B cell (primary cell): ENCODE data around the gene DHX30. TPM values are rescaled to one million over a fixed set of nuclear protein-coding genes. Genes with fewer than 3 reads are reported as not detected.
A peak's percentile ranks its signal among the peaks of the same experiment; 100 is the strongest.

ENCODE experiments used
- ATAC-seq: fragments of 200-7000 bp; cut with Tn5 transposase; one replicate; pipeline ENCODE4 v1.10.0; 2021; ENCODE audit warnings: low read depth, mild to moderate bottlenecking, moderate number of reproducible peaks, moderate library complexity
- CTCF ChIA-PET: fragments of 350-600 bp; sonication (Branson Sonifier 250); formaldehyde crosslinking; loops from one replicate; lab custom pipeline; 2021; ENCODE audit warnings: antibody characterized with exemption, inconsistent platforms; lab: Charles Lee
- POLR2A ChIA-PET: fragments of 350-600 bp; sonication (Branson Sonifier 250); formaldehyde crosslinking; loops from one replicate; lab custom pipeline; 2021; ENCODE audit warnings: antibody characterized with exemption; lab: Charles Lee
- DNase-seq: peaks from one replicate; pipeline ENCODE4 v3.0.0; 2013
- H2AFZ ChIP-seq: 2 replicates; pipeline ENCODE4 v1.6.1; 2012; ENCODE audit warnings: mild to moderate bottlenecking, low read depth, low read length; ENCODE audit not compliant: insufficient read depth, poor library complexity, severe bottlenecking
- H3K27ac ChIP-seq, 2 donors: 1 replicate in 1 of 2; 2 replicates in 1 of 2; pipeline ENCODE4 v1.5.1; 2012 to 2013; ENCODE audit warnings: low read length in 2 of 2, mild to moderate bottlenecking in 2 of 2, moderate library complexity in 1 of 2
- H3K27me3 ChIP-seq, 4 experiments: fragments of 200-600 bp in 1 of 4; sonication (generic) in 1 of 4; replicated peaks in 1 of 4; 1 replicate in 2 of 4; 2 replicates in 2 of 4; pipeline versions ENCODE4 v1.6.1 to v1.7.0; 2013 to 2016; ENCODE audit warnings: low read length in 3 of 4, mild to moderate bottlenecking in 2 of 4, mixed read lengths in 1 of 4, moderate library complexity in 1 of 4; ENCODE audit not compliant: insufficient read depth in 4 of 4, control insufficient read depth in 3 of 4; ENCODE audit errors: control extremely low read depth in 1 of 4
- H3K36me3 ChIP-seq, 2 experiments: replicated peaks in 1 of 2; 1 replicate in 1 of 2; 2 replicates in 1 of 2; pipeline versions ENCODE4 v1.6.1 to v1.7.1; 2013; ENCODE audit warnings: low read length in 1 of 2; ENCODE audit not compliant: insufficient read depth in 2 of 2, control insufficient read depth in 1 of 2; ENCODE audit errors: control extremely low read depth in 1 of 2, extremely low read depth in 1 of 2
- H3K4me1 ChIP-seq, 2 donors: fragments of 200-600 bp in 1 of 2; sonication (generic) in 1 of 2; 1 replicate in 1 of 2; 2 replicates in 1 of 2; pipeline versions ENCODE4 v1.5.1 to v1.6.1; 2013 to 2017; ENCODE audit warnings: low read length in 2 of 2; ENCODE audit not compliant: control insufficient read depth in 2 of 2, insufficient read depth in 2 of 2
- H3K4me2 ChIP-seq: replicated peaks from 2 replicates; pipeline ENCODE3; 2012; ENCODE audit warnings: mild to moderate bottlenecking, low read depth, low read length; ENCODE audit not compliant: poor library complexity, severe bottlenecking
- H3K4me3 ChIP-seq, 5 experiments: fragments of 200-600 bp in 1 of 5; sonication (generic) in 1 of 5; 1 replicate in 3 of 5; 2 replicates in 2 of 5; pipeline versions ENCODE4 v1.5.1 to v1.7.0; 2011 to 2016; ENCODE audit warnings: low read length in 4 of 5, mild to moderate bottlenecking in 4 of 5, low read depth in 2 of 5, control low read depth in 1 of 5, moderate library complexity in 1 of 5; ENCODE audit not compliant: insufficient read depth in 1 of 5; ENCODE audit errors: control extremely low read depth in 1 of 5, extremely low read depth in 1 of 5
- H3K79me2 ChIP-seq: fragments of 200-600 bp; sonication (generic); one replicate; pipeline ENCODE4 v1.6.0; 2016; ENCODE audit warnings: low read length; ENCODE audit not compliant: control insufficient read depth, insufficient read depth
- H3K9ac ChIP-seq: fragments of 200-600 bp; sonication (generic); 2 replicates; pipeline ENCODE4 v1.6.1; 2017; ENCODE audit warnings: mild to moderate bottlenecking, low read length, moderate library complexity
- H3K9me3 ChIP-seq, 3 donors: one replicate each; pipeline versions ENCODE4 v1.6.1 to v1.7.1; 2013; ENCODE audit warnings: low read length in 2 of 3; ENCODE audit not compliant: control insufficient read depth in 2 of 3, insufficient read depth in 1 of 3; ENCODE audit errors: control extremely low read depth in 1 of 3
- H4K20me1 ChIP-seq: 2 replicates; pipeline ENCODE4 v1.6.0; 2012; ENCODE audit warnings: mild to moderate bottlenecking, low read length; ENCODE audit not compliant: insufficient read depth, control insufficient read depth, poor library complexity, severe bottlenecking
- H3K27ac Mint-ChIP-seq: one replicate; pipeline ENCODE4 v1.8.0; 2021; ENCODE audit warnings: mixed read lengths
- H3K27me3 Mint-ChIP-seq: one replicate; pipeline ENCODE4 v1.8.0; 2021; ENCODE audit warnings: mixed read lengths
- H3K4me1 Mint-ChIP-seq: one replicate; pipeline ENCODE4 v1.8.0; 2021; ENCODE audit warnings: mixed read lengths
- H3K4me3 Mint-ChIP-seq: one replicate; pipeline ENCODE4 v1.8.0; 2021; ENCODE audit warnings: mixed read lengths
- H3K9me3 Mint-ChIP-seq: one replicate; pipeline ENCODE4 v1.8.0; 2022; ENCODE audit warnings: mixed read lengths; ENCODE audit not compliant: insufficient read depth
- EZH2 ChIP-seq: IDR thresholded peaks from 2 replicates; pipeline ENCODE4 v1.6.1; 2012; ENCODE audit warnings: borderline replicate concordance, low read depth, mild to moderate bottlenecking, moderate library complexity, low read length; ENCODE audit not compliant: insufficient read depth, poor library complexity, severe bottlenecking
- WGBS: methylation state at CpG from one replicate; pipeline ENCODE4 v1.1.5; 2013; ENCODE audit warnings: missing lambda C conversion rate; ENCODE audit not compliant: insufficient coverage; 5-methylcytosine and 5-hydroxymethylcytosine counted together
- intact Hi-C: fragments of 100-400 bp; cut with micrococcal nuclease; formaldehyde crosslinking; loops from one replicate; pipeline ENCODE4 v1.10.0; 2022
- polyA plus RNA-seq: library from polyadenylated mRNA; depleted of rRNA; stranded (reverse); fragments of >200 nt; gene quantifications from 2 replicates; pipeline ENCODE4 v1.2.3, GENCODE V29; 2012
- total RNA-seq, 2 donors: library from RNA; stranded (reverse); fragments of 120-200 nt in 1 of 2; gene quantifications; 1 replicate in 1 of 2; 2 replicates in 1 of 2; pipeline versions ENCODE4 v1.2.3 to v1.2.4, GENCODE V29; 2013 to 2022
- TF ChIP-seq, protein P1 (sequence below): fragments of 200-600 bp; IDR thresholded peaks from one replicate; pipeline ENCODE4 v1.8.0; 2022; ENCODE audit warnings: antibody characterized with exemption, mild to moderate bottlenecking

DHX30 gene
- total and polyA plus RNA-seq, 2 donors (not counting 1 experiment from before 2014, with no cell fraction given): 77.0 to 81.8 TPM

DNA sequence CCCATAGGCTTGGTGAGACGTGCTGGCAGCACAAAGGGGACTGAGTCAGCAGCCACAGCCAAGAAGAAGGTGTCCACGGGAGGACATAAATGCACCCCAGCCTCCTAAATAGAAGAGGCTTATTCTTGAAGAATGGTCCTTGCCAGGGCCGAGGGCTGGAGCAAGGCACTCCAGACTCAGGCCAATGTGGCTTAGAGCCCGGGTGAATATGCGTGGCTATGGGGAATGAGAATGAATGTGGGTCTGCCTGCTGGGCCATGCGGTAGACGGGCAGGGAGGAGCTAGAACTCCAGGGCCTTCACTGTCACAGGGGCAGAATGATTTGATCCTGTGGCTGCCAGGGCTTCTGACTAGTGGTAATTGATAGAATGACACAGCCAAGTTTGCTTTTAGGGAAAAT lies 34.0 kb downstream of the DHX30 start:
- H3K9me3 Mint-ChIP-seq: no peaks in the 10 kb centered on the region
- no peak for TF ChIP-seq EZH2
- TF ChIP-seq, protein P1, sequence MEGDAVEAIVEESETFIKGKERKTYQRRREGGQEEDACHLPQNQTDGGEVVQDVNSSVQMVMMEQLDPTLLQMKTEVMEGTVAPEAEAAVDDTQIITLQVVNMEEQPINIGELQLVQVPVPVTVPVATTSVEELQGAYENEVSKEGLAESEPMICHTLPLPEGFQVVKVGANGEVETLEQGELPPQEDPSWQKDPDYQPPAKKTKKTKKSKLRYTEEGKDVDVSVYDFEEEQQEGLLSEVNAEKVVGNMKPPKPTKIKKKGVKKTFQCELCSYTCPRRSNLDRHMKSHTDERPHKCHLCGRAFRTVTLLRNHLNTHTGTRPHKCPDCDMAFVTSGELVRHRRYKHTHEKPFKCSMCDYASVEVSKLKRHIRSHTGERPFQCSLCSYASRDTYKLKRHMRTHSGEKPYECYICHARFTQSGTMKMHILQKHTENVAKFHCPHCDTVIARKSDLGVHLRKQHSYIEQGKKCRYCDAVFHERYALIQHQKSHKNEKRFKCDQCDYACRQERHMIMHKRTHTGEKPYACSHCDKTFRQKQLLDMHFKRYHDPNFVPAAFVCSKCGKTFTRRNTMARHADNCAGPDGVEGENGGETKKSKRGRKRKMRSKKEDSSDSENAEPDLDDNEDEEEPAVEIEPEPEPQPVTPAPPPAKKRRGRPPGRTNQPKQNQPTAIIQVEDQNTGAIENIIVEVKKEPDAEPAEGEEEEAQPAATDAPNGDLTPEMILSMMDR: no peak
- H3K27ac ChIP-seq: no peak overlapping the region
- peaks cover 13% of the 10 kb centered on the region for H4K20me1 ChIP-seq
- peak overlapping the region; percentile 50 for H3K27ac Mint-ChIP-seq
- no peaks in the 10 kb centered on the region for H3K4me1 ChIP-seq
- no peak overlapping the region for H3K9ac ChIP-seq
- no peak overlapping the region for H3K4me2 ChIP-seq
- peaks cover 13% of the 10 kb centered on the region for H3K79me2 ChIP-seq
- 97% methylated on average over 6 of the region's 7 CpGs for WGBS
- no peaks in the 10 kb centered on the region for H3K9me3 ChIP-seq
- ATAC-seq (no peak), DNase-seq (no peak)
- intact Hi-C loops: loop anchor here (1.0 kb wide), 1 partner anchor 153 kb away; no protein-coding TSS in a partner anchor
- H3K4me3 Mint-ChIP-seq: no peak overlapping the region
- H3K4me1 Mint-ChIP-seq: peaks cover 2% of the 10 kb centered on the region
- no peak overlapping the region for H3K4me3 ChIP-seq
- CTCF ChIA-PET: interaction anchor here (0.6 to 6.4 kb wide), 15 partner anchors 12 to 315 kb away, joined by 3 to 83 read pairs (median 4); no protein-coding TSS in a partner anchor
- H3K27me3 Mint-ChIP-seq: no peaks in the 10 kb centered on the region
- POLR2A ChIA-PET: no interaction called here
- H3K27me3 ChIP-seq: no peaks in the 10 kb centered on the region
- H2AFZ ChIP-seq: no peak overlapping the region
- peaks cover 8 to 74% of the 10 kb centered on the region in 2 experiments for H3K36me3 ChIP-seq

DNA sequence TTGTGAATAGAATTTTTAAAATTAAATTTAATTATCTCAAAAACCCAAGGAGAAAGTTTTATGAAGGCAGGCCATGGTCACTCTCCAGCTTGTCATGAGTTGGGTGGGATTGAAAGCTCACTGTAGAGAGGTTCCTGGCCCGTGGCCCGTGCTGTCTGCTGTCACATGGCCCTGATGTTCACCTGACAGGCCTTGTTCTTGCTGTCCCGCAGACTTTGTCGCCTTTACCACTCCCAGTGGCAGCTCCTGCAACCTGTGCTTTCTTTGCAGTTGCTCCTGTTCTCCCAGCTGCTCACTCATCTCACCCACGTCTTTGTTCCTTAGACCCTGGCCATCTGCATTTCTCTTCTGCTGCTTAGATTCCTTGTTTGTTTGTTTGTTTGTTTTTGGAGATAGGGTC lies 35.6 kb downstream of the DHX30 start:
- no peak overlapping the region for H3K9ac ChIP-seq
- ATAC-seq (no peak), DNase-seq (no peak)
- H3K9me3 ChIP-seq: no peaks in the 10 kb centered on the region
- H3K4me1 ChIP-seq: no peaks in the 10 kb centered on the region
- H2AFZ ChIP-seq: no peak overlapping the region
- WGBS: 100% methylated on average over 4 of the region's 5 CpGs
- no peak overlapping the region for H3K27ac ChIP-seq
- Mint-ChIP-seq H3K4me1 (peaks cover 2% of the 10 kb centered on the region), H3K27me3 (no peaks in the 10 kb centered on the region), H3K4me3 (no peak overlapping the region), H3K27ac (no peak overlapping the region), H3K9me3 (no peaks in the 10 kb centered on the region)
- H3K4me2 ChIP-seq: no peak overlapping the region
- H3K27me3 ChIP-seq: no peaks in the 10 kb centered on the region
- ChIA-PET POLR2A (no interaction called here), CTCF (interaction anchor here (1.0 to 6.4 kb wide), 7 partner anchors 13 to 313 kb away, joined by 3 to 83 read pairs (median 9); no protein-coding TSS in a partner anchor)
- TF ChIP-seq, protein P1: no peak
- peaks cover 8 to 75% of the 10 kb centered on the region in 2 experiments for H3K36me3 ChIP-seq
- no peak overlapping the region for H3K4me3 ChIP-seq
- H4K20me1 ChIP-seq: peaks cover 13% of the 10 kb centered on the region
- intact Hi-C loops: no loop called here
- H3K79me2 ChIP-seq: peaks cover 13% of the 10 kb centered on the region
